GM18519 (cell line): Measurements from ENCODE around the gene CLEC10A.
"Not testable (repeated sequence)": the region's sequence is repeated elsewhere in the genome, so short reads cannot be mapped to it uniquely, and the experiment has no call there.

Source experiments
- ATAC-seq: cut with Tn5 transposase; IDR thresholded peaks from one replicate; pipeline ENCODE4 v1.9.1; 2021; ENCODE audit warnings: mild to moderate bottlenecking, moderate library complexity; ENCODE audit not compliant: unreplicated experiment, low FRiP score

Gene CLEC10A

DNA sequence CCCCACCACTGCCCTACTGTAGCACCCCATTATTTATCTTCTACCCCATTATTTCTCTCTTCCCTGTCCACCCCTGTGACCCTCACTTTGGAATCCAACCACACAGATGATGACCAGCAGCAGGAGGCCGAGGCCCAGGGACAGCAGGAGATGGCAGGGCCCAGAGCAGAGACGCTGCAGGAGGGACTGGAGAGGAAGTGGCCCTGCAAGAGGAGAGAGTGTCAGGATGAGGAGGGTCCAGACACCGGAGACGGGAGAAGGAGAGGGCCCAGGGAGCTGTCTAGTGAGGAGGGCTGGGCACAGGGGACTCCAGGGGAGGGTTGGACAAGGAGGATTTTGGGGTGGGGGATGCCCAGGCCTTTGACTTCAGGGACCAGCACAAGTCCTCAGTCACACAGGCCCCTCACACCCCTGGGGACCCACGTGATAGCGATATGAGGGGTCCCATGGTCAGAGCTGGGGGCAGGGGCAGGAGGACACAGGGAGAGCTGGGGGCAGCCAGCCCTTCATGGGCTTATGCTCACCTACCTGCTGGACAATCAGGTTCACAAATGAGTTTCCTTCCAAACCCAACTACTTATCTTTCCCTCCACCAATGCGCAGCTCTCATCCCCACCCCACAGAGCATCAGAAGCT, 2.0 kb downstream of the CLEC10A start:
- no peak for ATAC-seq

- no peak for ATAC-seq
These were observed 5.1 kb downstream of the CLEC10A start for GRCh38 chr17:7074931-7075330.

GRCh38 chr17:7072406-7072805, 7.6 kb downstream of the CLEC10A start:
- no peak for ATAC-seq

GRCh38 chr17:7070712-7071111, 9.3 kb downstream of the CLEC10A start:
- no peak for ATAC-seq

- ATAC-seq = no peak
These were observed 11.8 kb downstream of the CLEC10A start for GRCh38 chr17:7068268-7068667.

- ATAC-seq = no peak
These were observed 12.9 kb downstream of the CLEC10A start for GRCh38 chr17:7067198-7067597.

DNA sequence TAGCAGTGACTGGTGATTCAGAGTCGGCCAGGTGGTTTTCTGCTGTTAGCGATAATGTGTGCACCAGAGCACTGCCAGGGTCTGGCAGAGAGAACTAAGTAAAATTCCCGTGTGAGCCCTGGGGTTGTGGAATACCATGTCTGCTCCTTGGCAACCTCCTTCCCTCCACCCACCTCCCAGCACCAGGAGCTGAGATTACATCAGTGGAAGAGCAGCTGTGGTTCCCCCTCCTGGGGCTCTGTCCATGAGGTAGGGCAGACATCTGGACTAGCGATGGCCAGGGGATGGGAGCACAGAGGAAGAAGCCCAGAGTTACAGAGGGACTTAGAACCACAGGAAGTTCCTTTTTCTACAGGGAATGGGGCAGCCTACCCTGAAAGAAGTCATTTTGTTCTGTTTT, 15.8 kb downstream of the CLEC10A start:
- ATAC-seq = no peak

- ATAC-seq = no peak
These were observed 16.4 kb downstream of the CLEC10A start for GRCh38 chr17:7063518-7064094.

DNA sequence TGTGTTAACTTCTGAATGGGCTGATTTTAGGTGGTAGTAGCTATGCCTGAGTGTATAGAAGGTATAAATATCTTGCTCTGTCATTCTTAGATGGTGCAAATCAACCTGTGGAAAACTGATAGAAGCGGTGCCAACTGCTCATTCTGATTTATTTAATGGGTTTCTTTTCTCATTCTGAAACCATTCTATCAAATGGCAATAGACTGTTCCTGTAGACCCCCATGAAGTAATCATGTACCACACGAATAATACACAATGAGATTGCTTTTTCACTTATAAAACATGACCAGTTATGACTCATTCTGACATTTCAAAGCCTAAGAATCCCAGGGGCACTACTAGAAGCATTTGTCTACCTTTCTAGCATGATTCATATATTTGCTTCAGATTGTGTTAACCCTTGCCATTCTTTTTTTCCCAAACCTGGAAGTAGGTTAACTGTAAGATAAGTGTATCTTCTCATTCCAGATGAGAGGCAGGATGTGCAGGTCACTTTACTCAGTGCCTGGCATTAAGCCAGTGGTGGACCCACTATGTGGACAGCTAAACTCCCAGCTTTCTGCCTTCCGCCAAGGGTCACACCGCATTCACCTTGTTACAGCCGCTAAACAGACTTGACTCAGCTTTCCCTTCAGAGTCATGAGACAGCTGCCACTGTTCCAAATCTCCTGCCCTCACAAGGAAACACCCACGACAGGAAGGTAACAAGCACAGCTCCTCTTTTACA, 19.7 kb downstream of the CLEC10A start:
- ATAC-seq = no peak

GRCh38 chr17:7058831-7059447, 21.1 kb downstream of the CLEC10A start:
- ATAC-seq = no peak

DNA sequence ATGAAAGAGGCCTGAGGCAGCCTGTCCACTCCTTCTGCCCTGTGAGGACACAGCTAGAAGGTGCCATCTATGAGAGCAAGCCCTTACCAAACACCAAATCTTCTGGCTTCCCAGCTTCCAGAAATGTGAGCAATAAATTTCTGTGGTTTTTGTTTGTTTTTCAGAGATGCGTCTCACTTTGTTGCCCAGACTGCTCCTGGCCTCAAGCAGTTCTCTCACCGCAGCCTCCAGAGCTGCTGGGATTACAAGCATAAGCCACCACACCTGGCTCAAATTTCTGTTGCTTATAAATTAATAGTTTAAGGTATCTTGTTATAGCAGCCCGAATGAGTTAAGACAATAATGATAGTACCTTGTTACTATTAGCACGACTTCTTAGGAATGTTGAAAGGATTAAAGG, 23.7 kb downstream of the CLEC10A start:
- ATAC-seq = no peak

DNA sequence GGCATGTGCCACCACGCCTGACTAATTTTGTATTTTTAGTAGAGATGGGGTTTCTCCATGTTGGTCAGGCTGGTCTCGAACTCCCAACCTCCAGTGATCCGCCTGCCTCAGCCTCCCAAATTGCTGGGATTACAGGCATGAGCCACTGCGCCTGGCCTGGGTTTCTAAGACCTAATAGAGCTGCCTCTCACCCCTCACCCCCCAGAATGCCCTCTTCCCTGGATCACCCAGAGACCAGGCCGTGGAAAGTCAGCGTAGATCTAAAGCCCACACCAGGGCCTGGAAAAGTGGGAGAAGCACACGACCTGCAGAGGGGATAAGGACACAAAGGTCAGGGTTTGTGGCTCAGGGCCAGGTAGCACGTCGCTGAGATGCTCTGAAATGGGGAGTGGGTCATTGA, 29.5 kb downstream of the CLEC10A start:
- ATAC-seq = not testable (repeated sequence)

DNA sequence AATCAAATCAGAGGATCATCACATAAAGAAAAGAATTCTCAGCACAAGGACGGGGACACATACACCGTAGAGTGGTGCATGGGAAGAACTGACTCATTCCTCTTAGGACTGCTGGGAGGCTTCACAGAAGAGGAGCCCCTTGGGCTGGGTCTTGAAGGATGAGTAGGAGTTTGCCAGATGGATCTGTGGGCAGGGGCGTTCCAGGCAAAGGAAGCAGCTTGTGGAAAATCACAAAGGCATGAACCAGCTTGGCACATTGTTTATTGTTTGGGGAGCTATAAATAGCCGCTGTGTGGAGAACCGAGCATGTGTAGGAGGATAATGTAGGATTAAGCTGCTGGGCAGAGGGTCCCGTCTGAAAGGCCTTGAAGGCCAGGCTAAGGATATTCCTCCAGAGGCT, 31.1 kb downstream of the CLEC10A start:
- ATAC-seq = no peak

DNA sequence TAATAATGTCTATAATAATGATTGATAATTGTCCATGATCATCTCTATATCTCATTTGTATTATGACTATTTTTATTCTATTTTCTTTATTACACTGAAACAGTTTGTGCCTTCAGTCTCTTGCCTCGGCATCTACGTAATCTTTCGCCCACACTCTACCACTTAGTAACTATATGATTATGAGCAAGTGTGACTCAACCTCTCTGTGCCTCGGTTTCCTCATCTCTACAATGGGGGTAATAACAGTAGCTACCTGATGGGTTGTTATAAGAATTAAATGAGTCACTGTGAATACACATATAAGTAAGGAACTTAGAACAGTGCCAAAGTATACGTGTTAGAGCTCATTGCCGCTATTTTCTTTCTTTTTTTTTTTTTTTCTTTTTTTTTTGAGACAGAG, 32.5 kb downstream of the CLEC10A start:
- no peak for ATAC-seq

DNA sequence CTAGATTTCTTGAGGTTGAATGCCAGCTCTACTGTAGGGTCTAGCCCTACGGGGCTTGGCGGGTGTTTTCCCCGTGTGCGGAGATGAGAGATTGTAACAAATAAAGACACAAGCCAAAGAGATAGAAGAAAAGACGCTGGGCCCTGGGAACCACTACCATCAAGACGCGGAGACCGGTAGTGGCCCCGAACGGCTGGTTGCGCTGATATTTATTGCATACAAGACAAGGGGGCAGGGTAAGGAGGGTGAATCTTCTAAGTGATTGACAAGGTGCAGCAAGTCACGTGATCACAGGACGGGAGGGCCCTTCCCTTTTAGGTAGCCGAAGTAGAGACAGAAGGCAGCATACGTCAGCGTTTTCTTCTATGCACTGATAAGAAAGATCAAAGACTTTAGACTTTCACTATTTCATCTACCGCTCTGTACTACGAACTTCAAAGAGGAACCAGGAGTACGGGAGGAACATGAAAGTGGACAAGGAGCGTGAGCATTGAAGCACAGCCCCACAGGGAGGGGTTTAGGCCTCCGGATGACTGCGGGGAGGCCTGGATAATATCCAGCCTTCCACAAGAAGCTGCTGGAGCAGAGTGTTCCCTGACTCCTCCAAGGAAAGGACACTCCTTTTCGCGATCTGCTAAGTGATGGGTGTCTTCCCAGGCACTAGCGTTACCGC, 33.2 kb downstream of the CLEC10A start:
- ATAC-seq = not testable (repeated sequence)

DNA sequence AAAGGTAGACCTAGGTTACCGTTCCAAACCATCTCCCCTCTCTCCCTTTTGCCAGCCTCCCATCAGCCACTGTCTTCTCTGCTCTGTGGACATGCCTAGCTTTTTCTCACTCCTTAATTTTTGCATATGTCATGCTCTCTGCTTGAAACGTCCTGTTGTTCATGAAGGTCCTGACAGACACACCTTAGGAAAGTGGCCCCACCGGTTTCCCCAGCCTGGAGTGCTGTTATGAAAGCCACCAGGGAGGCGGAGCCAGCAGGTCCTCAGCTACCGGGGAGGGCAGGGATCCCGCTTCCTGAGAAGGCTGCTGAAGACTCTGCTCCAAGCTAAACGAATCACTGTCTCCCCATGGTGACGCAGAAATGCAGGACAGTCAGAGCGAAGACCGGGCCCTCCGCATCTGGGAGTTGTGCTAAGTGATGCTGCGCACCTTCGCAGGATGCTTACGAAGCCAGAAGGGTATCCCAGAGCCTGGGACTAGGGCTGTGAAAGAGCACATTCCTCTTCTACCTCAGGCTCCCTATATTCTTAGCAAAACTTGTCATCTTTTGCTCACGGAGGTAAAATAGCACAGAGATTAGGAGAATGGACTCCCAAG, 33.8 kb downstream of the CLEC10A start:
- ATAC-seq = no peak

DNA sequence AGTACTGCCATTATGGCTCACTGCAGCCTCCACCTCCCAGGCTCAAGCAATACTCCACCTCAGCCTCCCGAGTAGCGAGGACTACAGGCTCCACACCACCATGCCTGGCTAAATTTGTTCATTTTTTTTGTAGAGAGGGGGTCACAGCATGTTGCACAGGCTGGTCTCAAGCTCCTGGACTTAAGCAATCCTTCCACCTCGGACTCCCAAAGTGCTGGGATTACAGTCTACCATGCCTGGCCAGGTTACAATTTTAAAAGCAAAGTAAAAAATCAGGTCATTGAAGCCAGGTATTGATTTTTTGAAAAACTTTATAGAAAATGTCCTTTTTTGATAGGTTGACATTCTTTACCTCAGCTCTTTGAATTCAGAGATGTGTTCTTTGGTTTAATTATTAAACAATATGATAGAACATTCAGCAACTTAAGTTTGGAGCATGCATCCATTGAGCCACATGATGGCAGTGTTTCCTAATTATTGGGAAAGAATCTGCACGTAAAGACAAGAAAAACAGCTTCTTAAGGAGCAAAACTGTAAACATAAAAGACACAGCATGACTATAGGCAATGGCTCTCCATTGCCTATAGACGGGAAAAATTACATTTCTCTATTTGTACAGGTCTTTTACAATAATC, 34.4 kb downstream of the CLEC10A start:
- no peak for ATAC-seq

GRCh38 chr17:7043497-7044198, 36.4 kb downstream of the CLEC10A start, which contains the start of gene SLC16A11:
Gene SLC16A11 (minus strand): TSS chr17:7044092. CDS start chr17:7043513, 579 bp downstream.
- ATAC-seq = no peak

DNA sequence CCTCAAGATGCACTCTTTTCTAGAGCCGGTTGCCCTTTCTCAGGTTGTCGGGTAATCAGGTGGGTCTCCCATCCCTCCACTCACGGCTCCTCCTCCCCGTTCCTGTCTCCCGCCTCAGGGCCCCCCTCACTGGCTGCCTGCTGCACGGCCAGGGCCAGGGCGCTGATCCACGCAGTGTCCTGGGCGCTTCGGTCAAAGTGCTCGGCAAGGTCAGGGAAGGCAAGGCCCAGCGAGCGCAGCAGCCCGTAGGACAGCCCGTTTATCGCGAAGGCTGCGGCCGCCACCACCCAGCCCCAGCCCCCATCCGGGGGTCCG, 36.9 kb downstream of the CLEC10A start:
- ATAC-seq = no peak
